Activated CD4-positive, CD25-positive, alpha-beta regulatory T cell treated with anti-CD3 and anti-CD28 coated beads, Interleukin-2, amount 50 U/mL, for 16 hours (primary cell): Measurements from ENCODE around the gene PLTP.
"Not testable (repeated sequence)": the region's sequence is repeated elsewhere in the genome, so short reads cannot be mapped to it uniquely, and the experiment has no call there.

Experiments used
- DNase-seq: peaks from one replicate; pipeline ENCODE4 v3.0.0-alpha.2; 2020; ENCODE audit warnings: low read depth, low spot score

The PLTP gene

GRCh38 chr20:45920462-45921336 lies 8.7 kb upstream of the PLTP start:
- no peak for DNase-seq

DNA sequence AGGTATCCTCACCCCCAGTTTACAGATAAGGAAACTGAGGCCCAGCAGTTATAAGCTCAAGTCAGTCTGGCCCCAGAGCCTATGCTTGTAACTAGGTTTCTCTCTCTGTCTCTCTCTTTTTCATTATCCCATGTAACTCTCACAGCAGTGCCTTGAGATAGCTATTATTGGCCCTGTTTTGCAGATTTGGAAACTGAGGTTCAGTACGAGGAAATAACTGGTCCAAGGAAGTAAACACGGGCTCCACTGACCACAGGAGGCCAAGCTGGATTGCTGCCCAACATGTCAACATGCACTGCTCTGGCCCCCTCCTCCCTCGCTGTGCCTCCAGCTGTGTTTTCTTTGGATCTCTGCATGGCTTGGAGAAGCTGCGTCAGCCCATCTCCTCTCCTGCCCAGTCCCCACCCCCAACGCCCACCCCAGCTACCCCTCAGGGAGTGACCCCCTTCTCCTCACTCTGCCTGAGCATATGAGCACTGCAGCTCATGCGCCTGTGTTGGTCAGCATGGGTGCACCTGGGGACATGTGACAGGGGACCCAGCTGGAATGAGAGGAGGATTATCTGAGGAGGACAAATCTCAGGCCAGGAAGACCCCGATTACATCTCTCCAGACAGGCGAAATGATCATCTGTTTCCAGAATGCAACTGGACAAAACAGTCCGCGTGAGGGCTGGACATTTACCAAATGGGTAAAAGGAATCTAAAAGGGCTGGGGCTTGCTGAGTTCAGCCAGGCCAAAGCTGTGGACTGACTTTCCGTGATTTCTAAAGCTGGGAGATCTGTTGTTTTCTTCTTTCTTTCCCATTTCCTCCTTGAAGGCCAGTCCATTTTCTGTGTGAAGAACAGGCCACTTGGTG lies 7.8 kb upstream of the PLTP start:
- no peak for DNase-seq

DNA sequence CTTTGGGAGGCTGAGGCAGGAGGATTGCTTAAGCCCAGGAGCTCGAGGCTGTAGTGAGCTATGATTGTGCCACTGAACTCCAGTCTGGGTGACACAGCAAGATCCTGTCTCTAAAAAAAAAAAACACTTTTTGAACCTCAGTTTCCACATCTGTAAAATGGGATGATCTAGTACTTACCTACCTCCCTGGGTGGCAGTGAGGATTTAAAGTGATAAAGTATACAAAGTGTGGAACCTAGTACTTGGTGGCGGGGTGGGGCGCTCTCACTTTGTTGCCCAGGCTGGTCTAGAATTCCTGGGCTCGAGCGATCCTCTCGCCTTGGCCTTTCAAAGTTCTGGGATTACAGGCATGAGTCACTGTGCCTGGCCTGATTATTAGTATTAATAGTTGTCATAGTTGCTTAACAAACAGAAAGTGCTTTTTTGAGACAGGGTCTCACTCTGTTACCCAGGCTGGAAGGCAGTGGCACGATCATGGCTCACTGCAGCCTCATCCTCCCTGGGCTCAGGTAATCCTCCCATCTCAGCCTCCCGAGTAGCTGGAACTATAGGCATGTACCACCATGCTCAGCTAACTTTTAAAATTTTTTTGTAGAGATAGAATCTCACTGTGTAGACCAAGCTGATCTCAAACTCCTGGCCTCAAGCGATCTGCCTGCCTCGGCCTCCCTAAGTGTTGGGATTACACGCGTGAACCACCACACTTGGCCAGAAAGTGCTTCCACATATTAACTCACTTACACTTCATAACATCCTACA lies 7.0 kb upstream of the PLTP start:
- DNase-seq, result no peak

- DNase-seq, result no peak
Observed at GRCh38 chr20:45918182-45918737, 6.3 kb upstream of the PLTP start.

DNA sequence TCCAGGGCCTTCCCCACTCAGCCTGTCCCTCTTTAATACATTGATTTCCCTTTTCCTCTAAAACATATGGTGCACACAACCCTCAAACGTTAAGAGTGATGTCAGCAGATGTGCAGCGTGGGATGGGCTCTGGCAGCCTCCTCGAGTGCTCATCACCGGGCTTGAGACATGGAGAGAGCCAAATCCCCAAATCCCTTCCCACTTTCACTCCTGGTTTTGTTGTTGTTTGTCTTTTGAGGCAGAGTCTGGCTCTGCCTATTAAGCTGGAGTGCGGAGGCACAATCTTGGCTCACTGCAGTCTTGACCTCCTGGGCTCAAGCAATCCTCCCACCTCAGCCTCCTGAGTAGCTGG lies 5.8 kb upstream of the PLTP start:
- no peak for DNase-seq

- no peak for DNase-seq
Observed at GRCh38 chr20:45913116-45913515, 1.2 kb upstream of the PLTP start.

- no peak for DNase-seq
Observed at GRCh38 chr20:45912344-45912682, 358 bp upstream of the PLTP start.

DNA sequence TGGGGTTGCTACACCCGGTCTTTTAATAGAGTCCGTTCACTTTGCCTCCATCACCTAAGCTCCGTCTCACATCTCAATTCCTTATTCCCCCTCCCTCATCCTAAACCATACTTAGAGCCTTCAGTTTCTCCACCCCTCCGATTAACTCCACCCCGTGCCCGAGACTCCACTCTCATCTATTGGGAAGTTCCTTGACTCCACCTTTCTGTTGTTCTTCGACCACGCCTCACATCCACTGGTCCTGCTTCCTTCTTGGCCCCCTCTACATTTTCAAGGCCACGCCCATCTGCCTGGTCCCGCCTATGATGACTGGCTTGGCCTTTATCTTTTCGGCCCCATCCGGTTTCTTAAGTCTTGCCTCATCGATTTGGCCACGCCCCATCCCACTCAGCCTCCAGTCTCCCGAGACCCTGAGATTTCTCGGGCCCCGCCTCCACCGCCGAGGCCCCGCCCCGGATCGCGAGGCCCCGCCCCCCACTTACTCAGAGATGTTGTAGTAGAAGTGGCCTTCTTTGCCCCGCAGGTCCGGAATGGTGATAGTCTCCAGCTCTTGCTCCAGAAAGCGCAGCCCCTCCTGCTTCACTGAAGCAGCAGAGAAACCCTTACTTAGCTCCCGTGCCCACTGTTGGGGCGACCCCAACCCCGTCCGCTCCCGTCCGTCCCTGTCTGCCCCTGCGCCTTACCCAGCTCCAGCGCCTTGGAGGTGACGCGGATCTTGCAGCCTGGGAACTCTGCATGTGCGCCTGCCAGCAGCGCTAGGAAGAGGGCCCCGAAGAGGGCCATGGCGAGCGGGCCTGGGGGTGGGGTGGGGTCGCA lies 1.1 kb downstream of the PLTP start:
- DNase-seq, result peak; percentile 79

DNA sequence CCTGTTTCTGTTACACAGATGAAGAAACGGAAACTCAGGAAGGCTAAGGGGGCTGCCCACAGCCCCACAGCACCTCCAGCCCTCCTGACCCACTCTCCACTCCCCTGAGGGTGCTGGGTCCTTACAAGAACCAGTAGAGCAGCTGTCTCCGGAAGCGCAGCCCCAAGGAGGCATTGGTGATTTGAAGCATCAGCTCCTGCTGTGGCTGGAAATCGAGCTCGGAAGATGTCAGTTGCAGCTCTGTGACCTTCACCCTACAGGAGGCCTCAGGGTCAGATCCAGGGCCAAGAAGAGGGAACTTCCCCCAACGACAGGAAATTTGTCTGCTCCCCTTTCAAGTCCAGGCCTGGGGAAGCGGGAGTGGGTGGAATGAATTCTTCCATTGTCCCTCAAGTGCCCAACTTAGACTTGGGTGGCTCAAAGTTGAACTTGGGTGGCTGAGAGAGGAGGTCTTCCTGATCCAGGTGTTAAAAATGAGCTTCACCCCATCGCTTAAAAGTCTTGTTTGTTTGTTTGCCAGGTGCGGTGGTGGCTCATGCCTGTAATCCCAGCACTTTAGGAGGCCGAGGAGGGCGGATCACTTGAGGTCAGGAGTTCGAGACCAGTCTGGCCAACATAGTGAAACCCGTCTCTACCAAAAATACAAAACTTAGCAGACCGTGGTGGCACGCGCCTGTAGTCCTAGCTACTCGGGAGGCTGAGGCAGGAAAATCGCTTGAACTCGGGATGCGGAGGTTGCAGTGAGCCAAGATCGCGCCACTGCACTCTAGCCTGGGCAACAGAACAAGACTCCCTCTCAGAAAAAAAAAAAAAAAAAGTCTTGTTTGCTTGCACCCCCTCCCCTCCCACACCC lies 1.9 kb downstream of the PLTP start:
- DNase-seq, result no peak

GRCh38 chr20:45909336-45909808 lies 2.6 kb downstream of the PLTP start:
- DNase-seq, result no peak

DNA sequence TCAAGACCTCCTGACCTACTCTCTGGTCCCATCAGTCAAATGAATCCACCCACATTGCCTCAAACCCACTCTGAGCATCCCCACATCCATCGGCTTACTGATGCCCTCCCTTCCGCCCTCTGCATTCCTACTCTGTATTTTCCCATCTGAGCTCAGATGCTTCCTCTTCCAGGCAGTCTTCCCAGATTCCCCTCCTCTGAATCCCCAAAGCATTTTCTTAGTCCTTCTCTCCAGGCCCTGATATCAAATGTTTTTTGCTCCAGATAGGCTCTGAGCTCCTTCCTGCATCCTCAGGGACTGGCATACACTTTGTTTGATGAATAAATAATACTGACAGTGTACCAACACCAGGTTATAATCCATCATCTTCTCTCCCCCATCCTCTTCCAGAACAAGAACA lies 3.9 kb downstream of the PLTP start:
- DNase-seq, result no peak

- DNase-seq, result no peak
Observed at GRCh38 chr20:45907219-45907948, 4.6 kb downstream of the PLTP start.

- DNase-seq, result no peak
Observed at GRCh38 chr20:45905505-45906079, 6.4 kb downstream of the PLTP start.

- DNase-seq, result no peak
Observed at GRCh38 chr20:45904583-45905504, 7.1 kb downstream of the PLTP start.

- no peak for DNase-seq
Observed at GRCh38 chr20:45902199-45902701, 9.7 kb downstream of the PLTP start.

- DNase-seq, result not testable (repeated sequence)
Observed at GRCh38 chr20:45901332-45901731, 10.6 kb downstream of the PLTP start.

DNA sequence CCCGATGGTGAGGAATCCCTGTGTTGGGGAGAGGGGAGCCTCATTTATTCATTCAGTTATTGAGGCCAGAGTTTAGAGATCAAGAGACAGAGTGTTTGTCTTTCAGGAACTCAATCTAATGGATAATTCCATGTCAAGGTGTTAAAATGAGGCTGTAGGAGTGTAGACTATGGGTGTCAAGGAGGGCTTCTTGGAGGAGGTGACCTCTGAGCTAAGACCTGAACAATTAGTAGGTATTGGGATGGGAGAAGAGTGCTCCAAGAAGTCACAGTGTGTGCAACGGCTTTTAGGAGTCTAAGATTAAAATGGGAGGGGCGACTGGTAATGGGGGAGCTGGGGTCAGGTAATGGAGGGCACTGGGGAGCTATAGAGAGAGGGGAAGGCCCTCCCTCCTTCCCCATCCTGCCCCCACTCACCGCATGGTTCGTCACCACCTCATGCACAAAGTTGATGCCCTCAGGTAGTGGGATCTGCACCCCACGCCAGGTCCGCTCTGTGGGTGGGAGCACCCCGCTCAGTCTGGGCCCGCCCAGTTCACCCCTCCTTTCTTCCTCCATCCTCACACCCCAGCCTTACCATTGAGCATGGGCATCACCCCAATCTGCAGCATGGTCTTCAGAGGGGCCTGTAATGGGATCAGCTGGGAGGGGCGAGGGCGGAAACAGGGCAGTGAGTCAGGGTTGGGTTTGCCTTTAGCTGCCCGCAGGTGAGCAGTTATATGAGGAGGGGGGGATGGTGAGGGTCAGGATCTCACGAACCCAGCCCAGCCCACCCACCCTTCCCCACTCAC lies 12.7 kb downstream of the PLTP start:
- DNase-seq, result no peak
